ENCODE results near the gene CRK.
A peak's percentile ranks its signal among the peaks of the same experiment; 100 is the strongest.
"Not testable (repeated sequence)": the region's sequence is repeated elsewhere in the genome, so short reads cannot be mapped to it uniquely, and the experiment has no call there.

CRK gene

DNA sequence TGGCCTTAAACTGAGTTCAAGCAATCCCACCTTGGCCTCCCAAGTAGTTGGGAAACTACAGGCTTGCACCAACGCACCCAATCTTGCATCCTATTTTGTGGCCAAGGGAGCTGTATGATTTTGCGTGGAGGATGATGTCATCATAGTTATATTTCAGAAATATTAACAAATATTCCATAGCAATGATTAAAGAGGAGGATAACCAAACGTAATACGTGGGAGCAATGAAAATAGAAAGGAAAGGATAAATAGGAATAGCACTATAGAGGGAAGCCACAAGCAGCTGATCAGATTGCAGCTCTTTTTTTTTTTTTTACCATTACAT, 53.8 kb downstream of the CRK start:
- Histone ChIP-seq H3K9ac (no peak overlapping the region), H3K9me3 (replicated peaks in 1 of 11) (peaks cover 0 to 14% (median 8%) of the 10 kb centered on the region in 11 experiments; a peak in 13 of 22 replicates), H3K27me3 (no peaks in the 10 kb centered on the region), H3K27ac (no peak overlapping the region), H3K4me3 (no peak overlapping the region), H3K4me1 (peaks cover 12 to 34% (median 19%) of the 10 kb centered on the region in 10 experiments), H3K36me3 (peaks cover 0 to 14% (median 5%) of the 10 kb centered on the region in 11 experiments; a peak in 7 of 22 replicates), H4K20me1 (peaks cover 20 to 23% (median 22%) of the 10 kb centered on the region in 11 experiments), H3K4me2 (no peak overlapping the region)
- TF ChIP-seq Cebpa-rat (IDR thresholded peaks at IDR 0.05) = 0 out of 22 replicates have a peak, but pooled peaks of 1 of the 11 experiments have one; percentile 12

DNA sequence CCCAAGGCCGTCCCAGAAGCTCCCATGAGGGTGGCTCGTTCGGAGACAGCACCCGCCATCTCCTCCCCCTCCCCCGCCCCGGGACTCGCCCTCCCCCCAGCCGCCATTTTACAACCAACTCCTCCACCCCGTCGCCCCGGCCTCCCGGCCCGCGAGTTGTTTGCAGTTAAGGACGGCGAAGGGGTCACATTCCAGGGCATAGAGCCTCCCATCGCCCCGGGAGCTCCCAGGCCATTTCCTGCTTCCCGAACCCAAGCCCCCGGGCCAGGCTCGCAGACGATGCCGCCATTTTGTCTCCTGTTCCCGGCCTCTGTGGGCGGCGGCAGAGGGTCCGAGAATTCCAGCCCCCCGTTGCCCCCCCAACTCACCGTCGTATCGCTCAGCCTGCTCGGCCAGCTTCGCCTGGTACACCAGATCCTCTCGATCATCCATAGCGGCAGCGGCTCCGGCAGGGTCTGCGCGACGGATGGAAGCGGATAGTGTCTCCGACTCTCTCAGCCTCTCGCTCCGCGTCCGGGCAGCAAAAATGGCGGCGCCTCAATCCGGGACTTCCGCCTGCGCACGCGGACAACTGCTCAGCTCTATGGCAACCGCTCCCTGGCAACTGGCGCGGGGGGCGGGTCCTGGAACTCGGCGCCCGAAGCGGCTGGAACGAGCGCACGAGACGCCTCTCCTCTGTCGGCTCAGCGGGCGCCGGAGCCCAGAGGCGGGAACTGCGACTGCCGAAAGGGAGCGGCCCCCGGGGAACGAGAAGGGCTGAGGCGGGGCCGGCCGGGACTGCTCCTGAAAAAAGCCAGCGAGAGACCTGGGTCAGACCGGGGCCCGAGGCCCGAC, 56.1 kb downstream of the CRK start, which contains the start of gene YWHAE:
Gene YWHAE, minus strand, starts transcription at position 544 of the 834 bp plus-strand sequence. Its CDS starts 112 bp downstream, at position 432.
- TF ChIP-seq Cebpa-rat (IDR thresholded peaks at IDR 0.05) = no peak
- Histone ChIP-seq H3K27ac (peak within 1 kb of the TSS; percentile 95 to 100 (median 99)), H3K9me3 (replicated peaks in 1 of 11) (peaks cover 0 to 11% (median 8%) of the 10 kb centered on the region in 11 experiments; a peak in 13 of 22 replicates), H3K36me3 (peaks cover 10 to 37% (median 28%) of the 10 kb centered on the region in 11 experiments; a peak in 21 of 22 replicates), H3K9ac (peak within 1 kb of the TSS; percentile 91 to 99 (median 98)), H4K20me1 (peaks cover 43 to 46% (median 45%) of the 10 kb centered on the region in 11 experiments), H3K27me3 (no peaks in the 10 kb centered on the region), H3K4me2 (peak within 1 kb of the TSS; percentile 81 to 98 (median 90)), H3K4me1 (peaks cover 24 to 48% (median 36%) of the 10 kb centered on the region in 10 experiments), H3K4me3 (peak within 1 kb of the TSS; percentile 84 to 98 (median 92))

DNA sequence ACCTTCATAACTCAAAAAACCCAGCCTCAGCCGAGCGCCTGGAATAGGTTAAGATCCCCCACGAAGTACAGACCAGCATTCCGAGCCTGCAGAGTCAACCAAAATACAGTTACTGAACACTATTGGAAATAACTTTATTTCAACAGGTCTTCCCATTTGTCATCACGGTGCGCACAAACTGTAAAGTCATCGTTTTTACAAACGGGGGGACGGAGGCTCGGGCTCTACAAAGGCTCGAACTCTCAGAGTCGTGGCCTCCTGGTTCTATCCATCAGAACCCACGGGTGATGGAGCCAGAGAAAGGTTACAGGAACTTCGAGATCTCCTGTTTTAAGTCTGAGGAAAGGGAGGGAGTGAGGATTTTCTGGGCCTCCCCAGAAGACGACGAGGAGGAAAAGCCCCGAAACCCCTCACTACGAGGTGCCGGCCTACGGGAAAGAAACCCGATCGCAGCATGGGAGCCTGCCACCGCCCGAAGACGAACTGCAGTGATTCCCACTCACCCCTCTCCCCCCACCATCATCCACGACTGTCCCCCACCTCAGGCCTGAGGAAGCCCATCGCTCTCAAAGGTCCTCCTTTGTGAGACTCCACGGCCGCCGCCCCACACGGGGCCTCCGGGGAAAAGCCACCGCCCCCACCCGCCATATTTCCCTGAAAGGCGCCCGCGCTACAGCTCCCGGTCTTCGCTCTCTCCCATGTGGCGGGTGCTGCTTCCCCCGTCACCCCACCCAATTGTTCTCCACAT, 56.9 kb downstream of the CRK start:
- Histone ChIP-seq H3K27ac (peak overlapping the region; percentile 95 to 100 (median 99)), H4K20me1 (peaks cover 51 to 54% (median 53%) of the 10 kb centered on the region in 11 experiments), H3K9ac (peak overlapping the region; percentile 91 to 99 (median 98)), H3K4me3 (peak overlapping the region; percentile 84 to 98 (median 92)), H3K9me3 (replicated peaks in 1 of 11) (peaks cover 0 to 4% (median 2%) of the 10 kb centered on the region in 11 experiments; a peak in 11 of 22 replicates), H3K4me2 (peak overlapping the region; percentile 81 to 98 (median 90)), H3K27me3 (no peaks in the 10 kb centered on the region), H3K4me1 (peaks cover 30 to 48% (median 42%) of the 10 kb centered on the region in 10 experiments), H3K36me3 (peaks cover 10 to 45% (median 36%) of the 10 kb centered on the region in 11 experiments; a peak in 21 of 22 replicates)
- no peak for TF ChIP-seq Cebpa-rat (IDR thresholded peaks at IDR 0.05)

- peak overlapping the region in 10 of 11 experiments; percentile 96 to 100 (median 99); a peak in 20 of 22 replicates for H3K27ac ChIP-seq
- peaks cover 10 to 56% (median 45%) of the 10 kb centered on the region in 11 experiments; a peak in 21 of 22 replicates for H3K36me3 ChIP-seq
Measured at GRCh38 chr17:1398028-1398427, 58.0 kb downstream of the CRK start.

DNA sequence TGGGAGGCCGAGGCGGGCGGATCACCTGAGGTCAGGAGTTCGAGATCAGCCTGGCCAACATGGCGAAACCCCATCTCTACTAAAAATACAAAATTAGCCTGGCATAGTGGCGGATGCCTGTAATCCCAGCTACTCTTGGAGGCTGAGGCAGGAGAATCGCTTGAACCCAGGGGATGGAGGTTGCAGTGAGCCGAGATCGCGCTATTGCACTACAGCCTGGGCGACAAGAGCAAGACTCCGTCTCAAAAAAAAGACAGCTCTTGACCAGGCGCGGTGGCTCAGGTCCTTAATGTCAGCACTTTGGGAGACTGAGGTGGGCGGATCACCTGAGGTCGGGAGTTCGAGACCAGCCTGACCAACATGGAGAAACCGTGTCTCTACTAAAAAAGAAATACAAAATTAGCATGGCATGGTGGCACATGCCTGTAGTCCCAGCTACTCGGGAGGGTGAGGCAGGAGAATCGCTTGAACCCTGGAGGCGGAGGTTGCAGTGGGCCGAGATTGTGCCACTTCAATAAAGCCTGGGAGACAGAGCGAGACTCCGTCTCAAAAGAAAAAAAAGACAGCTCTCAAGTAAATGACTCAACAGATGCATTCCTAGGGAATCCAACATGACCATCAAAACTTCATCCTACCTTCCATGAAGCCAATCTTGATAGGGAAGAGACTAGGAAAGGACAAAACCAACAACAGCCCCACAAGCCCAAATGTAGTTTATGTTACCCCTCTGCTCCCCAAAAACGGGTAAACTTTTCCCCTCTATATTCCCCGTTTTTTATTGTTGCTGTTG, 60.0 kb downstream of the CRK start:
- not testable (repeated sequence) for H3K27me3 ChIP-seq; H3K9ac ChIP-seq; H3K4me3 ChIP-seq; H3K9me3 ChIP-seq (replicated peaks in 1 of 11)
- peaks cover 10 to 75% (median 64%) of the 10 kb centered on the region in 11 experiments; a peak in 21 of 22 replicates for H3K36me3 ChIP-seq
- peaks cover 59 to 75% (median 70%) of the 10 kb centered on the region in 10 experiments for H3K4me1 ChIP-seq
- peak overlapping the region; percentile 81 to 98 (median 90); a peak in 17 of 22 replicates for H3K4me2 ChIP-seq
- H4K20me1 ChIP-seq = peaks cover 82 to 84% (median 83%) of the 10 kb centered on the region in 11 experiments
- peak overlapping the region in 1 of 11 experiments; percentile 23; a peak in 1 of 22 replicates for H3K27ac ChIP-seq

More at GRCh38 chr17:1398028-1398427, 58.0 kb downstream of the CRK start:
- no peak for TF ChIP-seq Cebpa-rat (IDR thresholded peaks at IDR 0.05)
- peaks cover 41 to 58% (median 53%) of the 10 kb centered on the region in 10 experiments for H3K4me1 ChIP-seq
- H3K27me3 ChIP-seq = no peaks in the 10 kb centered on the region
- H3K4me2 ChIP-seq = peak overlapping the region; percentile 81 to 98 (median 90)
- peaks cover 62 to 65% (median 64%) of the 10 kb centered on the region in 11 experiments for H4K20me1 ChIP-seq
- H3K9me3 ChIP-seq (replicated peaks in 1 of 11) = no peaks in the 10 kb centered on the region
- H3K4me3 ChIP-seq = peak overlapping the region; percentile 84 to 98 (median 92)
- H3K9ac ChIP-seq = peak overlapping the region; percentile 91 to 99 (median 98)

DNA sequence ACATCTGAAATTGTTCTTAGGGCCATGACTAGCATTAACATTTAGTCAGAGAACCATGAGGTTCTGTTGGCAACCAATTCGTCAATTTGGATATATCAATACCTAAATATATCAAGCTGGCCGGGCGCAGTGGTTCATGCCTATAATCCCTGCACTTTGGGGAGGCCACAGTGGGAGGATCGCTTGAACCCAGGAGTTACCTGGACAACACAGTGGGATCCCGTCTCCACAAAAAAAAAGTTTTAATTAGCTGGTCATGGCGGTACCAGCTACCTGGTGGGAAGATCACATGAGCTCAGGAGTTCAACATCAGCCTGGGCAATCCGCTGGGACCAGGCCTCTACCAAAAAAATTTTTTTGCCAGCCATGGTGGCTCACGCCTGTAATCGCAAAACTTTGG, 64.5 kb downstream of the CRK start:
- peak overlapping the region in 3 of 11 experiments; percentile 4 to 47 (median 23); a peak in 1 of 22 replicates for H3K9ac ChIP-seq
- no peak for TF ChIP-seq Cebpa-rat (IDR thresholded peaks at IDR 0.05)
- H3K4me1 ChIP-seq = peaks cover 66 to 100% (median 89%) of the 10 kb centered on the region in 10 experiments
- no peaks in the 10 kb centered on the region for H3K27me3 ChIP-seq
- peaks cover 100% of the 10 kb centered on the region in 11 experiments for H4K20me1 ChIP-seq
- H3K4me3 ChIP-seq = 0 out of 20 replicates have a peak overlapping the region, but pooled peaks of 1 of the 10 experiments have one; percentile 18
- H3K9me3 ChIP-seq (replicated peaks in 1 of 11) = no peaks in the 10 kb centered on the region
- H3K36me3 ChIP-seq = peaks cover 10 to 96% (median 76%) of the 10 kb centered on the region in 11 experiments; a peak in 21 of 22 replicates
- peak overlapping the region; percentile 31 to 98 (median 64) for H3K4me2 ChIP-seq
- H3K27ac ChIP-seq = peak overlapping the region in 4 of 11 experiments; percentile 21 to 52 (median 38); a peak in 8 of 22 replicates

DNA sequence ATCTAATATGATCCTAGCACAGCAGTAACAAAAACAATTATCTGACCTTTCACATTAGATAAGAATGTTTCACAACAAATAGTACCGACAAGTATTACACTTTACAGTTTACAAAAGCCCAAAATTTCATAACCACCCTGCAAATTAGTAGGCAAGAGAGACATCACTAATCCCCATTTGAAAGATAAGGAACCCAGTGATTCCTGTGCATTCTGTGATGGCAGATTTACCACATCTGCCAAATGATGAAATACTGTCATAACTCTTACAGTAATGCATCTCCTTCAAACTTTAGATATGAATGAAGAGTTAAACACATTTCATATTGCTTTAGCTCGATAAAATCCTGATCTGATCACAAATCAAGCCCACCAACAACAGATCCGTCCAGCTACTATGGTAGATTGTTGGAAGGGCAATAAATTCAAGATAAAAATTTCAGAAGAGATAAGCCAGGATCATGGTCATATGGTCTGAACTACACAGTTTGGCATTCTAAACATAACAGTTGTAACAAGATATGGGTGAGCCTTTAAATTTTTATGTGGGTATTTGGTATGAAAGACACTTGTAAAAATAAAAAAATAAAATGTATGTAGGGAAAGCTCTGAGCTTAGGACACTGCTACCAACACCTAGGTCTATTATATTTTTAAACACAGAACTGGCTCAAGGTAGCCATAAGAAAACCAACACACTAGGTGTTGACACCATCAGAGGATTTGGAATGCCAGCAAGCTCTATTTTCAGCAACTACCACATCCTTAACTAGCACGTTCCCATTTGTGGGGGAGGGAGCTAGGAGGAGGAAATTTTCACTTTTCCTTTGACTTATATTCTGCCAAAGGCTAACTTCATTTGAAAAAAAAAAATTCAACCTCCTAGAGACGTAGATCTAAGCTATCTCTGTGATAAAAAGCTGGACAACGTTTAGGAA, 65.3 kb downstream of the CRK start:
- Histone ChIP-seq H4K20me1 (peaks cover 100% of the 10 kb centered on the region in 11 experiments), H3K36me3 (peaks cover 2 to 96% (median 76%) of the 10 kb centered on the region in 11 experiments; a peak in 21 of 22 replicates), H3K9me3 (replicated peaks in 1 of 11) (no peaks in the 10 kb centered on the region), H3K27ac (peak overlapping the region in 8 of 11 experiments; percentile 4 to 52 (median 22); a peak in 11 of 22 replicates), H3K9ac (peak overlapping the region in 4 of 11 experiments; percentile 4 to 47 (median 35); a peak in 3 of 22 replicates), H3K27me3 (no peaks in the 10 kb centered on the region), H3K4me1 (peaks cover 68 to 98% (median 89%) of the 10 kb centered on the region in 10 experiments), H3K4me3 (no peak overlapping the region), H3K4me2 (peak overlapping the region; percentile 31 to 98 (median 64))
- no peak for TF ChIP-seq Cebpa-rat (IDR thresholded peaks at IDR 0.05)

GRCh38 chr17:1387490-1388227, 68.4 kb downstream of the CRK start:
- Histone ChIP-seq H4K20me1 (peaks cover 100% of the 10 kb centered on the region in 11 experiments), H3K36me3 (peaks cover 11 to 96% (median 75%) of the 10 kb centered on the region in 11 experiments), H3K4me2 (peak overlapping the region in 9 of 11 experiments; percentile 17 to 67 (median 33); a peak in 15 of 22 replicates), H3K4me1 (peaks cover 62 to 87% (median 72%) of the 10 kb centered on the region in 10 experiments), H3K27ac (0 out of 22 replicates have a peak overlapping the region, but pooled peaks of 2 of the 11 experiments have one; percentile 10 to 11)
- not testable (repeated sequence) for H3K9ac ChIP-seq; H3K9me3 ChIP-seq (replicated peaks in 1 of 11); H3K27me3 ChIP-seq; H3K4me3 ChIP-seq

DNA sequence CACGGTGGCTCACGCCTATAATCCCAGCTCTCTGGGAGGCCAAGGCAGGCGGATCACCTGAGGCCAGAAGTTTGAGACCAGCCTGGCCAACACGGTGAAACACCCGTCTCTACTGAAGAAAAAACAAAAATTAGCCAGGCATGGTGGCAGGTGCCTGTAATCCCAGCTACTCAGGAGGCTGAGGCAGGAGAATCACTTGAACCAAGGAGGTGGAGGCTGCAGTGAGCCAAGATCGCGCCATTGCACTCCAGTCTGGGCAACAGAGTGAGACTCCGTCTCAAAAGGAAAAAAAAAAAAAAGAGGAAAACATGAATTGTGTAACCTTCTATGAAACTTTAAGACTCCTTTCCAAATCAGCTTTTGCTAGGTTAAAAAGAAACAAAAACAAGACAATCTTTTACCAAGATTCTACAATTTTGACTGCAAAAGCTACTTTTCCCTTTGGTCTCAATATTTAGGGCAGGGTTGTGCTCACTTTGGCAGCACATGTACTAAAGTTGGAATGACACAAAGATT, 69.3 kb downstream of the CRK start:
- Histone ChIP-seq H3K9ac (peak overlapping the region in 1 of 11 experiments; percentile 23; a peak in 3 of 22 replicates), H4K20me1 (peaks cover 100% of the 10 kb centered on the region in 11 experiments), H3K27ac (peak overlapping the region in 3 of 11 experiments; percentile 10 to 24 (median 11); a peak in 1 of 22 replicates), H3K36me3 (peaks cover 11 to 91% (median 69%) of the 10 kb centered on the region in 11 experiments), H3K4me2 (peak overlapping the region in 8 of 11 experiments; percentile 1 to 67 (median 34); a peak in 10 of 22 replicates), H3K4me1 (peaks cover 54 to 86% (median 65%) of the 10 kb centered on the region in 10 experiments)
- not testable (repeated sequence) for H3K27me3 ChIP-seq; H3K9me3 ChIP-seq (replicated peaks in 1 of 11); H3K4me3 ChIP-seq
